Smooth muscle cell (in vitro differentiated cells): ENCODE data around the gene VILL. TPM values are rescaled to one million over a fixed set of nuclear protein-coding genes. Genes with fewer than 3 reads are reported as not detected.

Experiments
- DNase-seq: peaks from one replicate; lab custom pipeline; 2025; ENCODE audit not compliant: unreplicated experiment; lab: John Stamatoyannopoulos, UW
- H2AFZ ChIP-seq: fragments of 200-600 bp; sonication (generic); 2 replicates; pipeline ENCODE4 v1.6.0; 2016; ENCODE audit warnings: antibody characterized with exemption, low read depth, mild to moderate bottlenecking
- H3F3A ChIP-seq: fragments of 200-600 bp; sonication (generic); 2 replicates; pipeline ENCODE4 v1.6.0; 2017; ENCODE audit warnings: antibody characterized with exemption, low read depth
- H3K27ac ChIP-seq: fragments of 200-600 bp; sonication (generic); 2 replicates; pipeline ENCODE4 v1.5.1; 2016; ENCODE audit warnings: low read depth, mild to moderate bottlenecking
- H3K27me3 ChIP-seq: fragments of 200-600 bp; sonication (generic); 2 replicates; pipeline ENCODE4 v1.6.1; 2016; ENCODE audit warnings: low read depth, mild to moderate bottlenecking
- H3K36me3 ChIP-seq: fragments of 200-600 bp; sonication (generic); 2 replicates; pipeline ENCODE4 v1.5.1; 2016; ENCODE audit warnings: low read depth
- H3K4me1 ChIP-seq: fragments of 200-600 bp; sonication (generic); 2 replicates; pipeline ENCODE4 v1.5.1; 2016; ENCODE audit warnings: low read depth
- H3K4me2 ChIP-seq: fragments of 200-600 bp; sonication (generic); 2 replicates; pipeline ENCODE4 v1.6.0; 2016; ENCODE audit warnings: mild to moderate bottlenecking
- H3K4me3 ChIP-seq: fragments of 200-600 bp; sonication (generic); 2 replicates; pipeline ENCODE4 v1.5.1; 2016; ENCODE audit warnings: mild to moderate bottlenecking
- H3K79me2 ChIP-seq: fragments of 200-600 bp; sonication (generic); 2 replicates; pipeline ENCODE4 v1.6.0; 2016; ENCODE audit warnings: low read depth, mild to moderate bottlenecking
- H3K9ac ChIP-seq: fragments of 200-600 bp; sonication (generic); 2 replicates; pipeline ENCODE4 v1.6.0; 2016; ENCODE audit warnings: low read depth
- H3K9me3 ChIP-seq: fragments of 200-600 bp; sonication (generic); replicated peaks from 2 replicates; pipeline ENCODE4 v1.5.1; 2016; ENCODE audit warnings: low read depth
- H4K20me1 ChIP-seq: fragments of 200-600 bp; sonication (generic); 2 replicates; pipeline ENCODE4 v1.6.0; 2016; ENCODE audit warnings: low read depth
- WGBS: methylation state at CpG from one replicate; pipeline ENCODE4 v1.1.7; 2016; ENCODE audit warnings: low lambda C conversion rate; 5-methylcytosine and 5-hydroxymethylcytosine counted together
- polyA plus RNA-seq: library from polyadenylated mRNA; unstranded; fragments of >200 nt; fragmentation: Nextera tagmentation; extraction: Ambion mirVana; gene quantifications from 2 replicates; pipeline ENCODE4 v1.2.1, GENCODE V29; 2016
- total RNA-seq: library from RNA; depleted of rRNA; stranded (reverse); fragments of >200 nt; gene quantifications from 2 replicates; pipeline ENCODE4 v1.2.3, GENCODE V29; 2014
- TF ChIP-seq, protein P1 (sequence below): fragments of 200-600 bp; sonication (generic); IDR thresholded peaks from 2 replicates; pipeline ENCODE4 v1.5.1; 2017; ENCODE audit warnings: borderline replicate concordance, mild to moderate bottlenecking, antibody characterized with exemption; ENCODE audit not compliant: insufficient read depth, poor library complexity, severe bottlenecking

VILL gene
- total and polyA plus RNA-seq, 2 experiments from 2014 or later: 2.3 to 3.4 TPM

DNA sequence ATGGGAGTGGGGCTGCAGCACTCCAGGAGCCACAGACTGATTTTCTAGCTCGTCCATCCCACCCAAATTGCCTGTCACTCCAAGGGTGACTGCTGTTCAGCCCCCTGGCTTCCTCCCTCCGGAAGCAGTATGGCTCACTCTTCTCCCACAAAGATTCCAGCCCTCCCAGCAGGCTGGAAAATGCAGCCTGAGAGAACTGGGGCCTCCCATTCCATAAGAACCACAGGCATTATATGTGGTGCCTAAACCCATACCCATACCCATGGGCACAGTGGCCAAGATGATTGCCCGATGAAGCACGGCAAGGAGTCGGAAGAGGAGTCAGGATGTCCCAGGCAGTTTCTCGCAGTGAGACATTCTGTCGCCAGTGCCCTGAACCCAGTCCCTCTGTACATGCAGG is 6.0 kb upstream of the VILL start:
- Histone ChIP-seq H3K9me3 (no peaks in the 10 kb centered on the region), H4K20me1 (no peaks in the 10 kb centered on the region), H3K27ac (no peak overlapping the region), H3K36me3 (no peaks in the 10 kb centered on the region), H3K27me3 (no peaks in the 10 kb centered on the region), H3K4me3 (no peak overlapping the region), H3K79me2 (no peaks in the 10 kb centered on the region), H3K4me1 (no peaks in the 10 kb centered on the region), H3K9ac (no peak overlapping the region), H3F3A (no peaks in the 10 kb centered on the region), H3K4me2 (no peak overlapping the region), H2AFZ (no peak overlapping the region)
- DNase-seq: no peak
- TF ChIP-seq, protein P1, sequence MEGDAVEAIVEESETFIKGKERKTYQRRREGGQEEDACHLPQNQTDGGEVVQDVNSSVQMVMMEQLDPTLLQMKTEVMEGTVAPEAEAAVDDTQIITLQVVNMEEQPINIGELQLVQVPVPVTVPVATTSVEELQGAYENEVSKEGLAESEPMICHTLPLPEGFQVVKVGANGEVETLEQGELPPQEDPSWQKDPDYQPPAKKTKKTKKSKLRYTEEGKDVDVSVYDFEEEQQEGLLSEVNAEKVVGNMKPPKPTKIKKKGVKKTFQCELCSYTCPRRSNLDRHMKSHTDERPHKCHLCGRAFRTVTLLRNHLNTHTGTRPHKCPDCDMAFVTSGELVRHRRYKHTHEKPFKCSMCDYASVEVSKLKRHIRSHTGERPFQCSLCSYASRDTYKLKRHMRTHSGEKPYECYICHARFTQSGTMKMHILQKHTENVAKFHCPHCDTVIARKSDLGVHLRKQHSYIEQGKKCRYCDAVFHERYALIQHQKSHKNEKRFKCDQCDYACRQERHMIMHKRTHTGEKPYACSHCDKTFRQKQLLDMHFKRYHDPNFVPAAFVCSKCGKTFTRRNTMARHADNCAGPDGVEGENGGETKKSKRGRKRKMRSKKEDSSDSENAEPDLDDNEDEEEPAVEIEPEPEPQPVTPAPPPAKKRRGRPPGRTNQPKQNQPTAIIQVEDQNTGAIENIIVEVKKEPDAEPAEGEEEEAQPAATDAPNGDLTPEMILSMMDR: no peak
- 97% methylated on average over 7 of the region's 7 CpGs for WGBS

DNA sequence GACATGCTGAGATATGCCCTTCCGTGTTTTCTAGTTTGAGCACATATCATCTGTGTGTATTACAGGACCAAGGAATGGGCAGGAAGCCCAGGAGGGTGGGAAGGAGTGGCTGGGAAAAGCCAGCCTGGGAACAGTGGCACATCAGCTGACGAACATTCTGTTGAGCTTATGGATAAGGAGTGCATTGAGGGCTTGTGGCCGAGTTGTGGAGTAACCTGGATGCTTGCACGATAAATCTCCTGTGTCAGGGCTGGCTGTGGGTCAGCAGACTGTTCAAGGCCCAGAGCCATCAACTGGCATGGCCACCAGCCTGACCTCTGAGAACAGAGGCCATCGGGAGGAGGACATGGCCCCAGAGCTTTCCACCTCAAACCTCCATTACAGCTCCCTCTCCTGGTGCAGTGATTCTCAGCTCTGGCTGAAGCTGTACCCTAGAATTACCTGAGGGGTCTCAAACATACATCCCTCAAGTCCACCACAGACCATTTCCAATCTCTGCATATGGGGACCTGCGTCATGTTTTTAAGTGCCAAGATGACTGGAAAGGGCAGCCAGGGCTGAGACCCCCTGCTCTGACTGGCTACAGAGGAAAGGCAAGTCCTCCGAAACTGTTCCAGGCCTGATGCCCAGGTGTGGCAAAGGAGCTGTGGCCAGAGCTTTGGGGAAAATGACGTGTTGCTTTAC is 4.8 kb upstream of the VILL start:
- H3K36me3 ChIP-seq: no peaks in the 10 kb centered on the region
- no peaks in the 10 kb centered on the region for H4K20me1 ChIP-seq
- no peak overlapping the region for H3K4me2 ChIP-seq
- no peak overlapping the region for H3K4me3 ChIP-seq
- no peaks in the 10 kb centered on the region for H3F3A ChIP-seq
- no peak for DNase-seq
- no peaks in the 10 kb centered on the region for H3K4me1 ChIP-seq
- no peaks in the 10 kb centered on the region for H3K27me3 ChIP-seq
- H2AFZ ChIP-seq: no peak overlapping the region
- H3K9ac ChIP-seq: no peak overlapping the region
- 92% methylated on average over 8 of the region's 8 CpGs for WGBS
- no peaks in the 10 kb centered on the region for H3K79me2 ChIP-seq
- no peak overlapping the region for H3K27ac ChIP-seq
- TF ChIP-seq, protein P1: no peak
- H3K9me3 ChIP-seq: no peaks in the 10 kb centered on the region

DNA sequence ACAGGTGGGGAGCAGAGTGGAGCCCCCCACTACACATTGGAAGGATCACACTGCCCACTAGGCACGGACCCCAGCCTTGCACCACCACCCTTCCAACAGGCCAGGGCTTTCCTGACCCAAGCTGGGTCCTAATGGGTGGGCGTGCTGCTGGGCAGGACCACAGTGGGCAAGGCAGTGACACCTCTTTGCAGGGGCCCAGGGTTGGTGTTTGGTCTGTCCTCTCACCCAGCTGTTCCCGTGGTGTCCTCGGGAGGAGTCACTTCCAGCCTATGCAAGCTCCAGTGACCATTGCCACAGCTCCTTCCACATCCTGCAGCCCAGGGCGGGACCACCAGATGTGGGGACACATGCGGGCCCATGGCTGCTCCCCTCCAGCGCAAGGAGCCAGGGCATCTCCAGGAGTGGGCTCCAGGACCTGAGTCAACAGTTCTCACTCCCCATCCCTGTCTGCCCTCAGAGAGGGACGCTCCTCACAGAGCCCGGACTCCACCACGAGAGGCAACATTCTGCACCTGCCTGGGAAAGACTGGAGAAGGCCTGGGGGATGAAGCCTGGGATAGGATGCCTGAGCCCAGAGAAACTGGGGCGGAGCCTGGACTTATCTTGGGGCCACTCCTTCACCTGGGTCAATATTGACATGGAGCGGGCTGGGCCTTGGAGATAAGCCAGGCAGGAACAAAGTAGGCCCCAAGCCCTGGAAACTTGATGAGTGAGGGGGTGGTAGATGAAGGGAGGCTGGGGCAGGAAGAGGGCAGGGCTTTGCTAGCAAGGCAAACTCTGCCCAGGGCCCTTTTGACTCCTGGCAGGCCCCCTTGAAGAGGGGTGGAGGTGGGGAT is 3.9 kb upstream of the VILL start:
- H3K79me2 ChIP-seq: no peaks in the 10 kb centered on the region
- no peak for DNase-seq
- TF ChIP-seq, protein P1: no peak
- H3K27ac ChIP-seq: no peak overlapping the region
- H3K4me3 ChIP-seq: no peak overlapping the region
- no peaks in the 10 kb centered on the region for H4K20me1 ChIP-seq
- WGBS: 95% methylated on average over 12 of the region's 12 CpGs
- H3K36me3 ChIP-seq: no peaks in the 10 kb centered on the region
- no peaks in the 10 kb centered on the region for H3K27me3 ChIP-seq
- H3K4me2 ChIP-seq: no peak overlapping the region
- H3K9me3 ChIP-seq: no peaks in the 10 kb centered on the region
- H3K9ac ChIP-seq: no peak overlapping the region
- H3F3A ChIP-seq: no peaks in the 10 kb centered on the region
- H3K4me1 ChIP-seq: no peaks in the 10 kb centered on the region
- no peak overlapping the region for H2AFZ ChIP-seq

DNA sequence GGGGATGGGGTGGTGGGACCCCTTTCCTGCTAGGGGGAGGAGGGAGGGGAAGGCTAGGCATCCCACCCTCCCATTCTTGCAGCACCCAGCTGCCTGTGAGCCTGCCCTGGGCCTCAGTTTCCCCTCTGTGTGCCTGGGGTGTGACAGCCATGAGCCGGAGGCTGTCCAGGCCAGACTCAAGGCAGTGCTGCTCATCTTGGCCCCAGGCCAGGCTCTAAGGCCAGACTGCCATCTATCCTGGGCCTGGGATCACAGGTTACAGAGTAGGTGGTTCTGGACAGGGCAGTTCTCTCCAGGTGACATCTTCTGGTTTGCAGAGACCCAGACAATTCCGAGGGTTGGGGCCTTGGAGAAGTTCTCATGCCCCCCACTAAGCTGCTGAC is 3.3 kb upstream of the VILL start:
- DNase-seq: no peak

More for the DNA sequence above, 3.3 kb upstream of the VILL start:
- Histone ChIP-seq H3K36me3 (no peaks in the 10 kb centered on the region), H3K4me2 (no peak overlapping the region), H3F3A (no peaks in the 10 kb centered on the region), H3K9me3 (no peaks in the 10 kb centered on the region), H3K9ac (no peak overlapping the region), H3K4me3 (no peak overlapping the region), H3K27ac (no peak overlapping the region), H2AFZ (no peak overlapping the region), H3K4me1 (no peaks in the 10 kb centered on the region), H3K79me2 (no peaks in the 10 kb centered on the region), H3K27me3 (no peaks in the 10 kb centered on the region), H4K20me1 (no peaks in the 10 kb centered on the region)
- TF ChIP-seq, protein P1: no peak
- 93% methylated on average over 2 of the region's 2 CpGs for WGBS
